ENCODE measurements around the gene LHFPL3.
A peak's percentile ranks its signal among the peaks of the same experiment; 100 is the strongest.

LHFPL3 gene

DNA sequence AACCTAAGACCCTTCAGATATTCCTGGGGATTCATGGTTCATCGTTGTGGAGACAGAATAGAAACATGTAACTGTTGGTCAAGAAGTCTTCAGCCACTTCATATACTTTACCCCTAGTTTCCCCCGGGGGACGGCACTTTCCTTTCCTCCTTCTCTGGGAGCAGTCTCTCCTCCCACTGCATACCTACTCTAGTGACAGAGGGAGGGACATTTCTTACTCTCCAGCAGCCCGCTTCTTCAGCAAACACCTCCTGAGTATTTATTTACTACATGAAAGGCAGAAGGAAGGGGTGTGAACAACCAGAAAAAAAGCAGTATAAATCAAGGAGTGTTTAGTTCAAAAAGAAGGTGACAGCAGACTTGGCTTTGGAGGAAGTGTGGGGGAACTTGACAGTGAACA, 69.0 kb downstream of the LHFPL3 start:
- Histone ChIP-seq H3K4me3 (ENCODE audit: low read depth, low read length) (no peak overlapping the region), H3K27me3 (ENCODE audit: insufficient read depth, low read depth, severe bottlenecking) (no peaks in the 10 kb centered on the region), H3K27ac (no peak overlapping the region), H3K9me3 (ENCODE audit: severe bottlenecking) (no peaks in the 10 kb centered on the region), H3K36me3 (no peaks in the 10 kb centered on the region)
- DNase-seq: no peak
- TF ChIP-seq, protein P1, sequence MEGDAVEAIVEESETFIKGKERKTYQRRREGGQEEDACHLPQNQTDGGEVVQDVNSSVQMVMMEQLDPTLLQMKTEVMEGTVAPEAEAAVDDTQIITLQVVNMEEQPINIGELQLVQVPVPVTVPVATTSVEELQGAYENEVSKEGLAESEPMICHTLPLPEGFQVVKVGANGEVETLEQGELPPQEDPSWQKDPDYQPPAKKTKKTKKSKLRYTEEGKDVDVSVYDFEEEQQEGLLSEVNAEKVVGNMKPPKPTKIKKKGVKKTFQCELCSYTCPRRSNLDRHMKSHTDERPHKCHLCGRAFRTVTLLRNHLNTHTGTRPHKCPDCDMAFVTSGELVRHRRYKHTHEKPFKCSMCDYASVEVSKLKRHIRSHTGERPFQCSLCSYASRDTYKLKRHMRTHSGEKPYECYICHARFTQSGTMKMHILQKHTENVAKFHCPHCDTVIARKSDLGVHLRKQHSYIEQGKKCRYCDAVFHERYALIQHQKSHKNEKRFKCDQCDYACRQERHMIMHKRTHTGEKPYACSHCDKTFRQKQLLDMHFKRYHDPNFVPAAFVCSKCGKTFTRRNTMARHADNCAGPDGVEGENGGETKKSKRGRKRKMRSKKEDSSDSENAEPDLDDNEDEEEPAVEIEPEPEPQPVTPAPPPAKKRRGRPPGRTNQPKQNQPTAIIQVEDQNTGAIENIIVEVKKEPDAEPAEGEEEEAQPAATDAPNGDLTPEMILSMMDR (IDR thresholded peaks at IDR 0.05; ENCODE audit: low read depth, low read length): no peak

DNA sequence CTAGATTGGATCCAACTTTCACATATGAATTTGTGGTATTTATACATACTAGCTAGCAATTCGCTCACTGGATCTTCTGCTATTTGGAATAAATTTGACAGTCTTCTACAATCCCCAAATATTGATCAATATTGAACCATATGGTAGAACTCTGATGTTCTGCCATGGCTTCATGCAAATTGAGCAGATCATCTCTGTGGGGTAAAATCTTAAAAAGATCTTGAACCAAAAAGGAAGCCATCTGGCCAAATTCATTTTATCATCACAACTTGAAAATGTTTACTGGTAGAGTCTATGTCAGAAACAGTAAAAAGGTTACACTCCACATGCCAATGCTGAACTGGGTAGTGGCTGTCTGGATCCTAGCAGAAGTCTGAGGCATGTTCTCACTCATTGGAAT, 80.0 kb downstream of the LHFPL3 start:
- Histone ChIP-seq H3K9me3 (ENCODE audit: severe bottlenecking) (no peaks in the 10 kb centered on the region), H3K4me3 (ENCODE audit: low read depth, low read length) (no peak overlapping the region), H3K36me3 (no peaks in the 10 kb centered on the region), H3K27ac (no peak overlapping the region), H3K27me3 (ENCODE audit: insufficient read depth, low read depth, severe bottlenecking) (no peaks in the 10 kb centered on the region)
- TF ChIP-seq, protein P1 (IDR thresholded peaks at IDR 0.05; ENCODE audit: low read depth, low read length): no peak
- DNase-seq: no peak

- no peak overlapping the region for H3K4me3 ChIP-seq (ENCODE audit: low read depth, low read length)
- DNase-seq: no peak
- H3K9me3 ChIP-seq (ENCODE audit: severe bottlenecking): no peaks in the 10 kb centered on the region
- H3K27ac ChIP-seq: no peak overlapping the region
- no peaks in the 10 kb centered on the region for H3K36me3 ChIP-seq
- TF ChIP-seq, protein P1 (IDR thresholded peaks at IDR 0.05; ENCODE audit: low read depth, low read length): no peak
- H3K27me3 ChIP-seq (ENCODE audit: insufficient read depth, low read depth, severe bottlenecking): no peaks in the 10 kb centered on the region
Observed at GRCh38 chr7:104410742-104411141, 82.3 kb downstream of the LHFPL3 start.

DNA sequence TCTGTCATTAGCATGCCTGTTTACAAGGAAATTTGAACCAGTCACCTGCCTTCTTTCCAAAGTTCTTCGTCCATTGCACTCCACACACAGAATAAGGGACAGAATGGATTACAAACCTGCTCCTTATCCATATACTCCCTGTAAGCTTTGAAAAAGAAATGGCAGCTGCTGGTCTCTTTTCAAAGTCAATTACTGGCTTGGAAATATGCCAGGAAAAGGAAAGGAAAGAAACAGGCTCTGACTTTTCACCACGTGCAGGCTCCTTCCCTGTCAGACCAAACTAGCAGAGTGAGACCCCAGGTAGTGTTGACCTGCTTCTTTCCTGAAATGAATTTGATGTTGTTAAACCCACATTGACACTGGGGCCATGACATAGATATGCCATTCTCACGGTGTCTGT, 84.5 kb downstream of the LHFPL3 start:
- no peak for DNase-seq
- Histone ChIP-seq H3K4me3 (ENCODE audit: low read depth, low read length) (no peak overlapping the region), H3K27me3 (ENCODE audit: insufficient read depth, low read depth, severe bottlenecking) (no peaks in the 10 kb centered on the region), H3K27ac (no peak overlapping the region), H3K36me3 (no peaks in the 10 kb centered on the region), H3K9me3 (ENCODE audit: severe bottlenecking) (no peaks in the 10 kb centered on the region)
- TF ChIP-seq, protein P1 (IDR thresholded peaks at IDR 0.05; ENCODE audit: low read depth, low read length): no peak

DNA sequence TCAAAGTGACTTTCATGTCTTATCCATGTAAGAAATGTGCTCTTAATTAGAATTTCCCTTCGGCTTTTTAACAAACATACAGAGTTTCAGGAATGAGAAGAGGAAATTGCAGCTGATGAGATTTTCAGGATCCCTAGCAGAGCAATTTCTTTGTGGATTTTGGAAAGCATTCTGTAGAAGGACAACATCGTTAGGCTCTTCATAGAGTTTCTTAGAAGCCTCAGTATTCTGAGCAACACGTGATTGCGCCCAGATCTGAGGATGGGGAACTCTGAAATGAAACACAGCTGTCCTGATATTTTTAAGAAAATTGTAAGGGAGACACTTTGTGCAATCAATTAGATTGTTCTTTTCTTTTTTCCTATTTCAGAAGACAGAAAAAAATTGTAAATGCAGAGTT, 85.8 kb downstream of the LHFPL3 start:
- TF ChIP-seq, protein P1 (IDR thresholded peaks at IDR 0.05; ENCODE audit: low read depth, low read length): no peak
- no peak for DNase-seq
- Histone ChIP-seq H3K9me3 (ENCODE audit: severe bottlenecking) (no peaks in the 10 kb centered on the region), H3K27ac (no peak overlapping the region), H3K4me3 (ENCODE audit: low read depth, low read length) (no peak overlapping the region), H3K27me3 (ENCODE audit: insufficient read depth, low read depth, severe bottlenecking) (no peaks in the 10 kb centered on the region), H3K36me3 (no peaks in the 10 kb centered on the region)

DNA sequence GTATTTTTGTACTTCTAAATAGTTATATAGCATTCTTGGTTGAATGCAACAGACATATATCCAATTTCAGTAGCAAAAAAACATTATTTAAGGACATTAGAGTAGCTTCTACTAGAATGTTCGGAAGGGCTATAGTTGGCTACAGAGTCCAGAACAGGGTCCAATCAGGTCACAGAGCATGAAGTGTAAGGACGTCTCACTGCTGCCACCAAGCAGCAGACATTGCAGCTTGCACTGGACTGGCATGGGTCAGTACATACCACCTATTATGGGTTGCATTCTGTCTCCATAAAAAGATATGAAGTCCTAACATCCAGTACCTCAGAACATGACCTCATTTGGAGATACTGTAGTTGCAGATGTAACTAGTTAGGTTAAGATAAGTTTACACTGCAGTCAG, 87.3 kb downstream of the LHFPL3 start:
- DNase-seq: peak; percentile 19
- Histone ChIP-seq H3K27me3 (ENCODE audit: insufficient read depth, low read depth, severe bottlenecking) (no peaks in the 10 kb centered on the region), H3K9me3 (ENCODE audit: severe bottlenecking) (no peaks in the 10 kb centered on the region), H3K27ac (no peak overlapping the region), H3K36me3 (no peaks in the 10 kb centered on the region), H3K4me3 (ENCODE audit: low read depth, low read length) (no peak overlapping the region)
- TF ChIP-seq, protein P1 (IDR thresholded peaks at IDR 0.05; ENCODE audit: low read depth, low read length): peak; percentile 61
